ENCODE results near the gene KAT6B.

Gene KAT6B

DNA sequence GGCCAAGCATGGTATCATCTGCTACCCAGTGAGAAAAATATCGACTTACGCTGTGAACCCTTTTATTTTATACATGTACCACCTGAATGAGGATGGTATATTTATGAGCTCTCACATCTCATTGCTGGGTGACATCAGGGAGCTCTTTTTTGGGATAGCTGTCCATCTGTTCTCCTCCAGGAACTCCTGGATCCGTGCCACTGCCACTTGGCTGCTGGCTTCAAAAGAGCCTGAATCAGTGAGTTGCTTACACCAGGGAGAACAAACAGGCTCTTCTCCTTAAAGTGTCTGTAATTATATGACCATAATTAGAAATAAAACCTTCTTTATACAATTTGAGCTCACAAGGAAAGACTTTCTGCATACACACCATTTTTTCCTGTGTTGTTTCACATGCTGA lies 106.2 kb downstream of the KAT6B start:
- TF ChIP-seq, protein P1, sequence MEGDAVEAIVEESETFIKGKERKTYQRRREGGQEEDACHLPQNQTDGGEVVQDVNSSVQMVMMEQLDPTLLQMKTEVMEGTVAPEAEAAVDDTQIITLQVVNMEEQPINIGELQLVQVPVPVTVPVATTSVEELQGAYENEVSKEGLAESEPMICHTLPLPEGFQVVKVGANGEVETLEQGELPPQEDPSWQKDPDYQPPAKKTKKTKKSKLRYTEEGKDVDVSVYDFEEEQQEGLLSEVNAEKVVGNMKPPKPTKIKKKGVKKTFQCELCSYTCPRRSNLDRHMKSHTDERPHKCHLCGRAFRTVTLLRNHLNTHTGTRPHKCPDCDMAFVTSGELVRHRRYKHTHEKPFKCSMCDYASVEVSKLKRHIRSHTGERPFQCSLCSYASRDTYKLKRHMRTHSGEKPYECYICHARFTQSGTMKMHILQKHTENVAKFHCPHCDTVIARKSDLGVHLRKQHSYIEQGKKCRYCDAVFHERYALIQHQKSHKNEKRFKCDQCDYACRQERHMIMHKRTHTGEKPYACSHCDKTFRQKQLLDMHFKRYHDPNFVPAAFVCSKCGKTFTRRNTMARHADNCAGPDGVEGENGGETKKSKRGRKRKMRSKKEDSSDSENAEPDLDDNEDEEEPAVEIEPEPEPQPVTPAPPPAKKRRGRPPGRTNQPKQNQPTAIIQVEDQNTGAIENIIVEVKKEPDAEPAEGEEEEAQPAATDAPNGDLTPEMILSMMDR (conservative IDR thresholded peaks at IDR 0.05; ENCODE audit: low read depth, low read length): no peak
- H3K4me3 ChIP-seq (ENCODE audit: low read depth, low read length): no peak overlapping the region
- DNase-seq (ENCODE audit: low read depth): no peak

DNA sequence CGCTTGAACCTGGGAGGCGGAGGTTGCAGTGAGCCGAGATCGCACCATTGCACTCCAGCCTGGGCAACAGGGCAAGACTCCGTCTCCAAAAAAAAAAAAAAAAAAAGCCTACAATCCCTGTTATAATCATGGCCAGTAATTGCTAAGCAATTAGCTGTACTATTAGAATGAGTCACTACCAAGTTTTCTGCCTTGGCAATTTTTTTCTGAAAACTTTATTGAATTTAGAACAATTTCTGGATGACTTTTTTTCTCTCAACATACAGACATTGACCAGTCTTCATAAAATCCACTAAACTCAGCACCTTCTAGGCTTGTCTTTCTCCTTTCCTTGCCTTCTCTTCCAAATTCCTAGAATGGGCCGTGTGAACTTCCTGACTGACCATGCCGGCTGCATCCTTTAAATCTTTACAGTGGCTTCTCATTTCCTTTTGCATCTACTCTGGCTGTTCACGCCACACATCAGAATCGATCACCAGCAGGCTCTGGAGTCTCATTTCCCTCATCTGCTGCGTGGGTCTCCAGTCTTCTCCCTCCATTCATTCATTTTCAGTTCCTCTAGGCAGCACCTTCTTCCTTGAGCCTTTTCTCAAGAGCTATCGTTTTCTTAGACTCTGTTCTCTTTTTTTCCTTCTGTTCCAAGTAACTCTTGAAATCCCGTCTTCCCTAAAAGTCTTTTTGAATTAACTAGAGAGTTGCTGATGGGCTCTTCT lies 107.9 kb downstream of the KAT6B start:
- no peak overlapping the region for H3K4me3 ChIP-seq (ENCODE audit: low read depth, low read length)
- DNase-seq (ENCODE audit: low read depth): no peak
- TF ChIP-seq, protein P1 (conservative IDR thresholded peaks at IDR 0.05; ENCODE audit: low read depth, low read length): no peak

DNA sequence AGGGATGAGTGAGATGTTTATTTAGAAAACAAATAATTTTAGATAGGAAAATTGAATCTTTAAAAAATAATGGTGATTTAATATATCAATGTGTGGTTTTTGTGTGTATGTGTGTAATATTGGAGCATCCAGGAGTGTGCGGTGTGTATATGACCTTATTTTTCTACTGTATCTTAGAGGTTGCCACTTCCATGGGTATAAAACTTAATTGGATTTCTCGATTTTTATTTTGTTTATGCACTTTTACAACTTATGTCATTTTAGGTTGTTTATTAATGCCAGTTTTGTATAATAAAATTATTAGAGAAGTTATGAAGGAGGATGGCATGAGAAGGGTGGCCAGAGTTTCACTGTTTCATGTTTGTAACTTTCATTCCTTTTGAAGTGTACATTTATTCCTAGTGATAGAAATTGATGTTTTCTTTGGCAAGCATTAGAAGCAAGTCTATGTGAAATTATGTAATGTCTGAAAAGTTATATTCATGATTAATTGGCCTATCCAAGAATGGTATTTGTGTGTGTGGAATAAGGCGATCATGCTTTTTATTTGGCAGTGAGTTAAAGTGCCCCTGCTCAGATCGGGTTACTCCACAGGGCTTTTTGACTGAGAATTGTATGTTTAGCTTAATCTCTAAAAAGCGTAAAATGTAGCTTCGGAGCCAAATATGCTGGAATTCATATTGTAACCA lies 110.3 kb downstream of the KAT6B start:
- TF ChIP-seq, protein P1 (conservative IDR thresholded peaks at IDR 0.05; ENCODE audit: low read depth, low read length): no peak
- DNase-seq (ENCODE audit: low read depth): peak; percentile 84
- no peak overlapping the region for H3K4me3 ChIP-seq (ENCODE audit: low read depth, low read length)

DNA sequence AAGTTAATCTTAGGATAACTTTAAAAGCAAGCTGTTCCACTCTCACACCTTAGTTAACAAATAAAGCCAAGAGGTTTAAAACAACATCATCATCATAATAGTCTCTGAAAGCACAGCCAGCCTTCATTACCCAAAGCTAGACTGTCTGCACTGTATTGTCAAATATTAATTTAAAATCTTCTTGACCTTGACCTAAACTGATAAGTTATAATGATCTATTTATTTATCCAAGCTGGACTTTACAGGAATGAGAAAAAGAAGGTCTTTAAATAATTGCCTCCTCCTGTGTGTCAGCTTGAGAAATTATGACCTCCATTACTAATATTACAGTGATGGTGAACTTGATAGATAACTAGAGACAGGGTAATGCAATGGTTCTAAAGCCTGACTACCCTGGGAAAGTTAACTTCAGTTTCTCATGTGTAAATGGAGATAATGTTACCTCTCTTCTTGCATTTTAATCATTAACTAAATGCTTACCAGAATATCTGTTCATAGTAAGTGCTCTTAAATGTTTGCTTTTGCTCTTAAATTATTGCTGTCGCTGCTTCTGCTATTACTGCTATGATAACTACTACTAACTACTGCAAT lies 111.0 kb downstream of the KAT6B start:
- DNase-seq (ENCODE audit: low read depth): no peak
- H3K4me3 ChIP-seq (ENCODE audit: low read depth, low read length): no peak overlapping the region
- TF ChIP-seq, protein P1 (conservative IDR thresholded peaks at IDR 0.05; ENCODE audit: low read depth, low read length): no peak

DNA sequence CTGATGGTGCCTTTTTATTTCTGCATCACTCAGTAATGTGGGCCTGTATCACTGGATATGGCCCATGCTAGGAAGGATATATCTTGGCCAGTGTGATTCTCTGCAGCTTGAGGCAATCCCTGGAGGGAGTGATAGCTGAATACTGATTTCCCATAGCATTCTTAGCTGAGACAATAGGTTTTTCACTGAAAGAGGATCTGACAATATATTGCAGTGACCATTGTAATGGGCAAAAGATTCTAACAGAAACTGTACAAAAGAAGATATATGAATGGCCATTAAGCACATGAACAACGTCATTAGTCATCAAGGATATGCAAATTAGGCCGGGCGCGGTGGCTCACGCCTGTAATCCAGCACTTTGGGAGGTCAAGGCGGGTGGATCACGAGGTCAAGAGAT lies 117.8 kb downstream of the KAT6B start:
- no peak overlapping the region for H3K4me3 ChIP-seq (ENCODE audit: low read depth, low read length)
- TF ChIP-seq, protein P1 (conservative IDR thresholded peaks at IDR 0.05; ENCODE audit: low read depth, low read length): no peak
- DNase-seq (ENCODE audit: low read depth): no peak

DNA sequence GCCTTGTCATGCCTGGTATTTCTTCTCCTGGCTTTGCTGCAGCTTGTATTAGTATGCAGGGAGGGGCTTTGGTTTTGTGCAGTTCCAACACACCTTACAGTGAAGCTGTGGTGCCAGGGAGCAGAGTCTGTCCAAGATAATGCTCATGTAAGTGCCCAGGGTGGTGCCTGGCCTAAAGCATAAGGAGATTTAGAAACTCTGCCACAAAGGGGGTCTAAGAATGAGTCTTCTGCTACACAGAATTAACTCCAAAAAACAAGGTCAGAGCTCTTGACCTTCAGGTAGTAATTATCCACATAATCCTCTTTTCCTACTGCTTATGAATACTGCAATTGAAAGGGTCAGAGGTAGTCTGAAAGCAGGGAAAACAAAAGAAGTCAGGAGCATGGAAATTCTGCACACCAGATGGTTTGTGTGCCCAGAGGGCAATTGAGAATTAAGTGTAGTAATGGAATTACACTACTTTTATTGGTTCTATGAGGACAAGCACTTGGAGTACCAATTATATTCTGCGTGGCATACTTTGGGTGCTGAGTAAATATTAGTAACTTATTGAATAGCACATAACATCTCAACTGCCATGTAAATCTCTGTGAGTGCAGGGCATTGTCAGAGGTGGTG lies 121.5 kb downstream of the KAT6B start:
- DNase-seq (ENCODE audit: low read depth): no peak
- TF ChIP-seq, protein P1 (conservative IDR thresholded peaks at IDR 0.05; ENCODE audit: low read depth, low read length): no peak
- no peak overlapping the region for H3K4me3 ChIP-seq (ENCODE audit: low read depth, low read length)

All from choroid plexus epithelial cell (primary cell).